NCI-H187 (cell line): ENCODE measurements around the gene HTATIP2.
"Not testable (repeated sequence)": the region's sequence is repeated elsewhere in the genome, so short reads cannot be mapped to it uniquely, and the experiment has no call there.

Source experiments
- DNase-seq, 2 experiments: peaks; one replicate each; lab custom pipeline; 2025; lab: John Stamatoyannopoulos, UW

HTATIP2 gene

DNA sequence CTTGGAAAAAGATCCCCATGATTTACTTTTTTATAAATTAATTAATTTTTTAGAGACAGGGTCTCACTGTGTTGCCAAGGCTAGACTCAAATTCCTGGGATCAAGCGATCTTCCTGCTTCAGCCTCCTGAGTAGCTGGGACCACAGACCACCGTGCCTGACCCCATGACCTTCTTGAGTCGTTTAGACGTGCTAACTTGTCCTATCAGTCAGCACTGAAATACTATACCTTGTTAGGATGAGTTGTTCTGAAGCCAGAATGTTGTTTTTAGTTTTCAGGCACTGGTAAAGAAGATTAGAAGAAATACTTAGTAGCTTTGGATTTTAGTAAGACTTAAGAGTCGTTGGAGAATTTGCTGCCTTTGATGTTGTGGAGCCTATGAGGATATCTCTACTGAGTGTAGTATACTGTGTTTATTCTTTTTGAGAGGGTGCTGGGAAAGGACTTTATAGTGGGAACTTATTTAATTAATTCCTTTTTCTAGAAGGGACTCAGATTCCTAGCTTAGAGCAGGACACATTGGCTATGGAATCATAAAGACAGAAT lies 8.6 kb downstream of the HTATIP2 start:
- no peak for DNase-seq

DNA sequence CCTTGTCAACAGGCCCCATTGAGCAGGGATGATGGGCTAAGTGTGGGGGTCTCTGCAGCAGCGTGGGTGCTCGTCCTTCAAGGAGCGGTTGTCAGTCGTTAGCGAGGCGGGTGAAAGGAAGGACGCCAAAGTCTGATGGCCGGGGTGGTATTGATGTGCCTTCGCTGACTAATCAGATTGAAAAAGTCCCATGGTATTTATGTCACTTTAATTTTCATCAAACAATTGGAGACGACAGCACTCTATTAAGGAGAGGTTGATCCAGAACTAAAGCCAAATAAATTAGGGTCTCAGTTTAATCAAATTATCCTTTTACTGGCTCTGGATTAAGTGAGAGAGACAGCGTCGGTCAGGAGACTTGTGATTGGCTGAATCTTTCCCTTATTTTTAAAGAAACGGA lies 9.6 kb downstream of the HTATIP2 start:
- DNase-seq: no peak

DNA sequence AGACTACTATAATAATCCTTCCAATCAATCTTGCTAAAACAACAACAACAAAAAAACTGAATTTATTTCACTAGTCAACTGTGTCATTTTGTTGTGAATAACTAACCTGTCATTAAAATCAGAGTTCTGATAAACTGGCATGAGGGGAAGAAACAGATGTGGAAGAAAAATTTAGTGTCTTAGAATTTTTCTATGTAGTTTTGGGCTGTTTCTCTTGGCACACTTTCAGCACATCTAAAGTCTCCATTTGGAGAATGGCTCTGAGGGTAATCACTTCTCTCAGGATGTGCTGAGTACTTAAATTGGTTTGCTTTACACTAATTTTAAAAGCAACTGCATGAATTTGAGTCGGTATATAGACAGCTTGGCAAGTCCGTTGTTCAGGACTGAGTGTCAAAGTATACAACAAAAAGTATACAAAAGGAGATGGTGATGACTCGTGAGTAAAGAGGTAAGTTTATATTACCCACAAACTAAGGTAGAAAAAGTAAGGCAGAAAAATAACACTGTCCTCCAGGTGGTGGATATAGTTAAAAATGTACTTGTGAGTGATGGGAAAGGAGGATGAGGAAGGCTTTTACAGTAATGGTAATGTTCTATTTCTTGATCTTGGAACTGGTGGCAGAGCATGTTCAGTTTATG lies 10.2 kb downstream of the HTATIP2 start:
- DNase-seq: no peak

DNA sequence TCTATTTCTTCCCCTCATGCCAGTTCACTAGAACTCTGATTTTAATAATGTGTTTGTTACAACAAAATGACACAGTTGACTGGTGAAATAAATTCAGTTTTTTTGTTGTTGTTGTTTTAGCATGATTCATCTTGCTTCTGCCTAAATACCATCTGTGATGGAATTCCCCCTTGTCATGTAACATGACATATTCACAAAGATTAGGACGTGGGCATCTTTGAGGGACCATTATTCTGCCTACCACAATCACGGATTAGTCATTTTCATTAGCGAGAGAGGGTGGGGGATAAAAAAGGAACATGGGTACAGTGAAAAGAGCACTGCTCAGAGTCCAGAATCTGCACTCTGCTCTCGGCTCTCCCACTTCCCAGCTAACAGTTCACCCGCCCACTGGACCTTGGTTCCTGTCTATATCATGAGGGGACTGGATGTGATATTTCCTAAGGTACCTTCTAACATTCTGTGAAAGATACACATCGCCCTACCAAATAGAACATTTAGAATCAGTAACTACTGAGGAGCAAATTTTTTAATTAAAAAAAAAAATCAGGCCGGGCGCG lies 11.3 kb downstream of the HTATIP2 start:
- no peak for DNase-seq

DNA sequence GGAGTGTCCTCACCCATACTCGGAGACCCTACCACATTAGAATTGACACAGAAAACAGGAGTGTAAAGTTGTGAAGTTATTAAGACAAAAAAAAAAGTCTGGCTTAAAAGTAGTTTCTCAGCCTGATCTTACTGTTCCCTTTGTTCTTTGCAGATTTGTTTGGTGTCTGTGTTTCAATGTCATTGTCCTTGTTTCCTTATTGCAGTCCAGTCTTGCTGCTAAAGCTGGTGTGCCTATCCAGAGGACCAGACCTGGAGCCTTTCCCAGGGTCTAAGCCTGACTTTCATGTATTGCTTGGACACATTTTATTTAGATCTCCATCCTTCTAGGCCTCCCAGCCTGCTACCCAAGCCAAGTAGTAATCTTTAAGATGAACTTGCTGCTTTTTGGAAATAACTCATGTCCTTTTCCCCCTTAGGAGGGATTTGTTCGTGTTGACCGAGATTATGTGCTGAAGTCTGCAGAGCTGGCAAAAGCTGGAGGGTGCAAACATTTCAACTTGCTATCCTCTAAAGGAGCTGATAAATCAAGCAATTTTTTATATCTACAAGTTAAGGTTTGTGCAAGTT lies 12.7 kb downstream of the HTATIP2 start:
- no peak for DNase-seq

DNA sequence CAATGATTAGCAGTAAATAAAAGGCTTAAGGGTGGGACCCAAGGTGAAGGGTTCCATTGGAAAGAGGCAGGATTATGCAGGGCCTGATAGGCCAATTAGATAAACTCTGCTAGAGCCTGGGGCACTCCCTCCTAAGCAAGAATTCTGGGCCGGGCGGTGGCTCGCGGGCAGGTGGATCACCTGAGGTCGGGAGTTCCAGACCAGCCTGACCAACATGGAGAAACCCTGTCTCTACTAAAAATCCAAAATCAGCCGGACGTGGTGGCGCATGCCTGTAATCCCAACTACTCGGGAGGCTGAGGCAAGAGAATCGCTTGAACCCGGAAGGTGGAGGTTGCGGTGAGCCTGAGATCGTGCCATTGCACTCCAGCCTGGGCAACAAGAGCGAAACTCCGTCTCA lies 22.5 kb downstream of the HTATIP2 start:
- not testable (repeated sequence) for DNase-seq

DNA sequence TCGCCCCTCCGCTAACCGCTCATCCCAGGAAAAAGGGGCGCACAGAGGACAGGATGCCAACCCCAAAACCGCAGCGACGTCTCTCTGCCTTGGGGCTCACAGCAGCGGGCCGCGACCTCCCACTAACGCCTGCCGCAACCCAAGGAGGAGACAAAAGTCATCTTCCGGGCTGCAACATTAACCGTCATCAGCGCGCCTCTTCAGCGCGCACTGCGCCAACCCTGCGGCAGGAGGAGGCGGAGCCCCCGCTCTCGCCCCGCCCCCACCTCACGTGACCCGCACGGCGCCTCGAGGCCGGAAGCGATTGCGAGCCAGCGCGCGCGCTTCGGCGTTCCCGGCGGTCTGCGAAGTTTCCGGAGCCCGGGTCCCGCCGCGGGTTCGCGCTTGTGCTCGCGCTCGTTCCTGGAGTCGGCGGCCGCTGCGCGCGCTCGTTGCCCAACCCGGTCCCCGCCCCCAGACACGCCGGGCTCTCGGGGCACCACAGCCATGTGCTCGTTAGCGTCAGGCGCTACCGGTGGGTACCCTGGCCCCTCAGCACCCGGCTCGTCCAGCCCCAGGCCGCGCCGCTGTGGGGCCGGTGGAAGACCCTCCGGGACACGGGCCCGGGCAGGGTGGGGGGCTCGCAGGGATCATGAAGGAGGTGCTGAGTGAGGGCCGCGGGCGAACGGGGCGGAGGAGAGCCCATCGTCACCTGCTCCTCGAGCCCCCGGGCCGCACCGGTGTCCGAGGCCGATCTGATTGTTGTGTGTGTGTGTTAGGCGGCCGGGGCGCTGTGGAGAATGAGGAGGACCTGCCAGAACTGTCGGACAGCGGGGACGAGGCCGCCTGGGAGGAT lies 24.0 kb downstream of the HTATIP2 start, which contains the start of gene PRMT3:
PRMT3 (plus strand) TSS at position 456 of the 835 bp plus-strand sequence; CDS start at position 487, 31 bp downstream.
- DNase-seq: peak; percentile 93 to 97

DNA sequence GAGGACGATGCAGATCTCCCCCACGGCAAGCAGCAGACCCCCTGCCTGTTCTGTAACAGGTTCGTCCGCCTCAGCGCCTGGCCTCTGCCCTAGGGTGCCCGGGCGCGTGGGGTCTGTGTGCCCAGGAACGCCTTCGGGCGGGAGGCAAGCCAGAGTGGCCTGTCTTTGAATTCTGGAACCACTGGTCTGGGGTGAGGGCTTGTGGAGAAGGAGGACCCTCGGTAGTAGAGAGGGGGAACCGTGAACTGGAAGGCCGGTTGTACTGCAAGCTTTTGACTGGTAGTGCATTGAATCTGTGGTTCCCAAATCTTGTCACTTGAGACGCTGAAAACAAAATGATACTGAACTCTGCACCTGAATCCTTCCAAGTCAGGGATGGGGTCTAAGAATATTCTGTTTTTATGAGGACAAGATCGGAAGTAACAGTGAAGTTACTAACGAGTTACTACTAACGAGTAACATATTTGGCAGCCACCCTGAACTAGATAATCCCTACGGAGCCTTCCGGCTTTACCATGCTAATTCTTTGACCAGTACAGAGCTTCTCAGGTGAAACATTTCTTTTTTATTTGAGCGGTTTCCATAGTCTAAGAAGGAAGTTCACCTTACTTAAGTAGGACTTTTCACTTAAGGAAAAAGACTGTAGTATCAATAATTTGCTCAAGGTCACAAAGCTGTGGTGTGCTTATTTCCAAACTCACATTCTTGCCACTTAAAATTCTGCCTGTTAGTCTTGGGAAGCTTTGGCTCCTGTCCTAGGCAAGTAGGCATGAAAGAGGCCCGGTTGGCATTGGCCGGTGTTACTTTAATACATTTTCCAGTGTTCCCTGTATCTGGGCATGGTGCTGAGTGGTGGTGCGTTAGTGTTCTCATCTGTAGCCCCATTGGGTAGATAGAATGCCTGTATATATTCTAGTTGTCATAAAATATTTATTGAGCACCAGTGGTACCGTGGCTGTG lies 24.9 kb downstream of the HTATIP2 start:
- DNase-seq: peak; percentile 5 to 59

DNA sequence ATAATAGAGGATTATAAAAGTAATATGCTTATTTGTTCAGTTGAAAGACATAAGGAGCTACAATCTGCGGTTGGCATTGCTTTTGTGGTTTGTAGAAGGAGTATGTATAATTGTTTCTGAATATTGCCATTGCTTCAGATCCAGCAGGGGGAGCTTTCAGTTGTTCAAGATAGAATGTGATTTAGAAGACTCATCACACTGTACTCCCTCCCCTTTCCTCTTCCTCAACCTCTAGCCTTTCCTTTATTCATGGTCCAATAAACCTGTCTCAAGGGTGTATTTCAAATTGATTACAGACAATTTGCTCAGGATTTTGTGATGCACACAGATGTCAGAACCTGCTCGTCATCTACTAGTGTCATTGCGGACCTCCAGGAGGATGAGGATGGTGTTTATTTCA lies 33.8 kb downstream of the HTATIP2 start:
- peak in 1 of 2 experiments; percentile 55 for DNase-seq

DNA sequence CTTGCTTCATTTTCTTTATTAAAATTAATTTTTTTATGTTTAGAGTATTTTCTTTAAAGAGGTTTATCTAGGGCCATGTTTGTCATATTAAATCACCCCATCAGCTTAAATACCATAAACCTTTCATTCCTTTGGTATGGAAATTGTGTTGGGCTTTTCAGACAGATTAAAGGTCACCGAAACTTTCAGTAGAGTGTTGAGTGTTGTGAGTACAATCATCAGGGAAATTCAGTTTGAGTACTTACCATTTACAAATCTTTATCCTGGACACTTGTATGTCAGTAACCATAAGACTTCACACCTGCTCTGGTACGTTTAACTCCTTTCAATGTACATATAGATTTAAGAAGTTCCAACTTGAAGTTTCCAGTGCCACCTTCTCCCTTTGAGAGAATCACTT lies 36.0 kb downstream of the HTATIP2 start:
- DNase-seq: no peak

DNA sequence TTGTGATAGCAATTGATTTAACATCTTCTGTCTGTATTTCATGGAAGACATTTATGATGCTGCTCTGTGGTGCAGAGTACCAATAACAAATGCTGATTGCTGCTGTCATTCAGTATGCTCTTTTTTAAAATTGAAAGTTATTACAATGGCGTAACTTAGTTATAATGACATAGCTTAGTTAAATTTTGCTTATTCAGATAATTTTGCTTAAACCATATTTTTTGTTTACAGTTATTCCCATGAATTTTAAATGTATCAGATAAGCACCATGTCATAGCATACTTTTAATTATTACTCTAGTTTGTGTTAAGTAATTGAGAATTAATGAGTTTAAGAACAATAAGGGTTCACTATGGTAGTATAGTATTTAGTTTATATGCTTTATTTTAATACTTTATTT lies 39.5 kb downstream of the HTATIP2 start:
- no peak for DNase-seq

DNA sequence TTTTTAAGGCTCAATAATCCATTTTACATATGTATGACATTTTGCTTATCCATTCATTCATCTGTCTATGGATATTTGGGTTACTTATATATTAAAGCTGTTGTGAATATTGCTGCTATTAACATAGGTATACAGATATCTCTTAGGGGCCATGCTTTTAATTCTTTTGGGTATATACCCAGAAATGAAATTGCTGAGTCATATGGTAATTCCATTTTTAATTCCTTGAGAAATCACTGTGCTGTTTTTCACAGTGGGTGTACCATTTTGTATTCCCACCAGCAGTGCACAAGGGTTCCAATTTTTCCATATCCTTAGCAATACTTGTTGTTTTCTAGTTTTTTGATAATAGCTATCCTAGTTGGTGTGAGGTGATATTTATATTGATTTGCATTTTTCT lies 43.0 kb downstream of the HTATIP2 start:
- no peak for DNase-seq

DNA sequence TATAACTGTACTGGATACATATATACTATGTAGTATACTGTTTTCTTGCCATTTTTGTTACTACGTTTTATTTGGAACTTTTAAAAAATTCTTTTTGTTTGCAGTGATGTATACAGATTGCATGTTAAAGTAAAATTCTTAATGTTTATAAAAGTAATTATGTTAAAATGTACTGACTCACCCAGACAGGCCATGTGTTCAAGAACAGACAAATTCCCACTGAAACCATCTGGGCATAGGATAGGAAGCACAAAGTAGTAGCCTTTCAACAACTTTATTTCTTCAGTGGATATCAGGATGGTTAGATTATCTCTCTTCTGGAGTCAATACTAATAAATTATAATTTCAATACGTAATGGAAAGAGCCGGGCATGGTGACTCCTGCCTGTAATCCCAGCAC lies 43.8 kb downstream of the HTATIP2 start:
- no peak for DNase-seq

DNA sequence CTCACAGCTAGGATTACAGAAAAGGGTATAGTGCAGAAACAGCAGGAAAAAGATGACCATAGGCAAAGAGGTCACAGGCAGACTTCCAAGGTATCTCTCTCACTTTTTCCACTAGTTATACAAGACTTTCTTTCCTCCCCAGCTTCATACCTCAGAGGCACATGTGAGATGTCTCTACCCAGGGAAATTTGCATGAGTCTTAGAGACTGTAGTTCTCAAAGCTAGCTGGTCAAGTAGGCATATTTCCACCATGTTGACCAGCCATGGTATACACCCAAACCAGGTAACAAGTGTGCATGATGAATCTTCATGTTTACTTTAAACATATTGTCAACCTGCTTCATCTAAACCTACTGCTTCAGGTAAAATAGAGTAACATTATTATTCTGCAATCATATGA lies 51.9 kb downstream of the HTATIP2 start:
- no peak for DNase-seq

DNA sequence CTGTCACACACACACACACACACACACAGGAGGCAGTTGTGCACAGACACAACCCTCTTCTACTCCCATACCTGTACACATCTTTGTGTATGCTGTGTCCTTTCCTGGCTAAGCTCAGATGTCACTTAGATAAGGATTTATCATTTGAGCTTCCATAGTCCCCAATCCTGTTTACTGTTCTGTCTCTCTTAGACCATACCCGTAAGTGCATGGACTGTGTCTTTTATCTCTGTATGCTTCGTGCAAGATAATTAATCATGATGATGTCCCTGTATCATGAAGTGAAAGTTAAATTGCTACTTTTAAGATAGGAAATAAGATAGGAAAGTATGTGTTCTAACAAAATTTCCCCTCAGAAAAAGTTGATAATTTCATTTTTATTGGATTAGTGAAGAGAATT lies 54.3 kb downstream of the HTATIP2 start:
- no peak for DNase-seq

DNA sequence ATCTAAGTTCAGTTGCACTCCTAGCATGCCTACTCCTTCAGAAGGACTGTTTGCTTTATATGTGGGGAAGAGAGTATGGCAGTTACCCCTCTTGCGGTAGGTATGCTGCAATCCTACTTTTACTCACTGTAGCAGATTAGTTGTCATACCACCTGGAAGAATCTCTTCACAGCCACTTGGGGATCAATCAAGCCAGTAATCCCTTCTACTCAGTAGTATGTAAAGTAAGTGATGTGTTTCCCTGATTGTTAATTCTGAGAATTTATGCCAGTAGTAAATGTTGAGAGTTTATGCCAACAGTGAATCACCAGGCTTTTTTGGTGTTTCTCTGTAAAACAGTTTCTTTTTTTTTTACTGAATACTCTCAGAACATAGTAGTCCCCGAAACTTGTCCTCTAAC lies 58.4 kb downstream of the HTATIP2 start:
- no peak for DNase-seq

DNA sequence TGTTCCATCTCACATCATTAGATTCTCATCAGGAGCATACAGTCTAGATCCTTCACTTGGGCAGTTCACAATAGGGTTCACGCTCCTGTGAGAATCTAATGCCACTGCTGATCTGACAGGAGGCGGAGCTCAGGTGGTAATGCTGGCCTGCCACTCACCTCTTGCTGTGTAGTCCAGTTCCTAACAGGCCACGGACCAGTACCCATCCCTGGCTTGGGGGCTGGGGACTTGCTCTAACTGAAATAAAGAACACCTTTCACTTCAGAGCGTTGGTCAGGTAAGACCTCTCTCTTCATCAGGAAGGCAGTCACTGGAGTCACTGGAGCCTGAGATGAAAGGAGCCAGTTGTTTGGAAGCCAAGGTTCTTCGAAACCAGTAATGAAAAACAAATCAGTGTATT lies 65.7 kb downstream of the HTATIP2 start:
- no peak for DNase-seq
